ENCODE data around the gene ABI3. TPM values are rescaled to one million over a fixed set of nuclear protein-coding genes. Genes with fewer than 3 reads are reported as not detected.

ABI3 gene
- total RNA-seq, 4 donors from 2014 or later: 0.60 to 7.6 (median 5.9) TPM

GRCh38 chr17:49241692-49242397 is 31.3 kb downstream of the ABI3 start:
- no peaks in the 10 kb centered on the region for H3K9me3 ChIP-seq
- no peak overlapping the region for H3K4me3 ChIP-seq
- no peaks in the 10 kb centered on the region for H3K4me1 ChIP-seq
- DNase-seq: no peak
- in situ Hi-C loops (cut with MboI; ENCODE audit: low pct_ligation_motif_present in 1 of 4, low pct_unique_long_range_greater_than_20kb in 1 of 4, low sequenced_read_pairs in 3 of 4): no loop called here
- intact Hi-C loops (cut with DNase I; ENCODE audit: low total_unique reads): no loop called here
- H3K36me3 ChIP-seq: no peaks in the 10 kb centered on the region
- TF ChIP-seq POLR2AphosphoS5 (IDR thresholded peaks at IDR 0.05): no peak
- no peak for TF ChIP-seq EP300 (IDR thresholded peaks at IDR 0.05; ENCODE audit: low read depth)
- no peak for TF ChIP-seq POLR2A (IDR thresholded peaks at IDR 0.05)
- TF ChIP-seq CTCF (IDR thresholded peaks at IDR 0.05): no peak
- H3K27ac ChIP-seq: no peak overlapping the region
- H3K27me3 ChIP-seq: no peaks in the 10 kb centered on the region
- 85 to 86% methylated on average over 5 to 9 of the region's 9 CpGs for WGBS, 2 donors (ENCODE audit: low coverage in 1 of 2)

- 83 to 90% methylated on average over 5 of the region's 5 CpGs for WGBS, 2 donors (ENCODE audit: low coverage in 1 of 2)
- Histone ChIP-seq H3K27me3 (no peaks in the 10 kb centered on the region), H3K27ac (no peak overlapping the region), H3K4me1 (no peaks in the 10 kb centered on the region), H3K36me3 (no peaks in the 10 kb centered on the region), H3K4me3 (no peak overlapping the region), H3K9me3 (no peaks in the 10 kb centered on the region)
- intact Hi-C loops (cut with DNase I; ENCODE audit: low total_unique reads) (no loop called here), in situ Hi-C loops (cut with MboI; ENCODE audit: low pct_ligation_motif_present in 1 of 4, low pct_unique_long_range_greater_than_20kb in 1 of 4, low sequenced_read_pairs in 3 of 4) (no loop called here)
- no peak for TF ChIP-seq EP300 (IDR thresholded peaks at IDR 0.05; ENCODE audit: low read depth)
- DNase-seq: no peak
These were observed 32.3 kb downstream of the ABI3 start for GRCh38 chr17:49242813-49243212.

GRCh38 chr17:49244839-49245238 is 34.3 kb downstream of the ABI3 start:
- no peaks in the 10 kb centered on the region for H3K27me3 ChIP-seq
- WGBS, 2 donors (ENCODE audit: low coverage in 1 of 2): 87% methylated on average over 4 of the region's 4 CpGs; no CpG with 5 or more reads in 1 of the 2 donors
- DNase-seq: no peak
- no peak overlapping the region for H3K4me3 ChIP-seq
- TF ChIP-seq POLR2AphosphoS5 (IDR thresholded peaks at IDR 0.05) (no peak), EP300 (IDR thresholded peaks at IDR 0.05; ENCODE audit: low read depth) (no peak), CTCF (IDR thresholded peaks at IDR 0.05) (no peak), POLR2A (IDR thresholded peaks at IDR 0.05) (no peak)
- H3K27ac ChIP-seq: no peak overlapping the region
- H3K36me3 ChIP-seq: no peaks in the 10 kb centered on the region
- no peaks in the 10 kb centered on the region for H3K9me3 ChIP-seq
- intact Hi-C loops (cut with DNase I; ENCODE audit: low total_unique reads): no loop called here
- H3K4me1 ChIP-seq: peaks cover 0 to 4% (median 0%) of the 10 kb centered on the region in 4 donors
- in situ Hi-C loops (cut with MboI; ENCODE audit: low pct_ligation_motif_present in 1 of 4, low pct_unique_long_range_greater_than_20kb in 1 of 4, low sequenced_read_pairs in 3 of 4): no loop called here

GRCh38 chr17:49247944-49248343 is 37.4 kb downstream of the ABI3 start:
- 80 to 83% methylated on average over 6 to 7 of the region's 7 CpGs for WGBS, 2 donors (ENCODE audit: low coverage in 1 of 2)
- in situ Hi-C loops (cut with MboI; ENCODE audit: low pct_ligation_motif_present in 1 of 4, low pct_unique_long_range_greater_than_20kb in 1 of 4, low sequenced_read_pairs in 3 of 4): no loop called here

More at GRCh38 chr17:49247944-49248343, 37.4 kb downstream of the ABI3 start:
- Histone ChIP-seq H3K4me3 (no peak overlapping the region), H3K27me3 (no peaks in the 10 kb centered on the region), H3K36me3 (no peaks in the 10 kb centered on the region), H3K4me1 (peaks cover 0 to 4% (median 0%) of the 10 kb centered on the region in 4 donors), H3K27ac (no peak overlapping the region), H3K9me3 (no peaks in the 10 kb centered on the region)
- TF ChIP-seq CTCF (IDR thresholded peaks at IDR 0.05): no peak
- no peak for TF ChIP-seq POLR2AphosphoS5 (IDR thresholded peaks at IDR 0.05)
- no peak for TF ChIP-seq POLR2A (IDR thresholded peaks at IDR 0.05)
- no peak for TF ChIP-seq EP300 (IDR thresholded peaks at IDR 0.05; ENCODE audit: low read depth)
- DNase-seq: no peak
- intact Hi-C loops (cut with DNase I; ENCODE audit: low total_unique reads): no loop called here

Data from transverse colon (tissue), 4 donors.